Stimulated activated effector memory CD8-positive, alpha-beta T cell treated with anti-CD3 and anti-CD28 coated beads, Interleukin-12 subunit alpha, Interleukin-12 subunit beta, amount 100 ng/mL, for 72 hours (primary cell): ENCODE results near the gene OSTN.
"Not testable (repeated sequence)": the region's sequence is repeated elsewhere in the genome, so short reads cannot be mapped to it uniquely, and the experiment has no call there.

Experiments used
- ATAC-seq: fragments of 150-1000 bp; cut with Tn5 transposase; 2 replicates; pipeline ENCODE4 v1.10.0; 2021
- DNase-seq, 2 donors: peaks; one replicate each; pipeline ENCODE4 v3.0.0; 2021 to 2022; ENCODE audit warnings: low spot score in 2 of 2
- H3K27ac Mint-ChIP-seq: one replicate; pipeline ENCODE4 v1.8.0; 2022; ENCODE audit warnings: mild to moderate bottlenecking, mixed read lengths
- H3K36me3 Mint-ChIP-seq: one replicate; pipeline ENCODE4 v1.8.0; 2022; ENCODE audit warnings: mild to moderate bottlenecking, mixed read lengths
- H3K4me1 Mint-ChIP-seq: one replicate; pipeline ENCODE4 v1.8.0; 2022; ENCODE audit warnings: mixed read lengths
- H3K4me3 Mint-ChIP-seq: one replicate; pipeline ENCODE4 v1.8.0; 2022; ENCODE audit warnings: mild to moderate bottlenecking, mixed read lengths
- H3K9me3 Mint-ChIP-seq: one replicate; pipeline ENCODE4 v1.8.0; 2022; ENCODE audit warnings: mixed read lengths

Gene OSTN

DNA sequence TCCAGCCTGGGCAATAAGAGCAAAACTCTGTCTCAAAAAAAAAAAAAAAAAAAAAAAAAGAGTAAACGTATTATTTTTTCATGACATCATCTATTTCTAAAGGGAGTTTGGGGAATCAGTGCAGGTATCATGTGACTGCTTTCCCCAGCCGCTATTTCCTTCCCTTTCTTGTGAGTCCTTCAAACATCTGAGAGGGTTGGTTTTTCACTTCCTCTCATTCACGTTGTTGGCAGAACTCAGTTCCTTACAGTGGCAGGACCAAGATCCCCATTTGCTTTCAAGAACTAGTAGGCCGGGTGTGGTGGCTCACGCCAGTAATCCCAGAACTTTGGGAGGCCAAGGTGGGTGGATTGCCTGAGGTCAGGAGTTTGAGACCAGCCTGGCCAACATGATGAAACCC is 47.0 kb downstream of the OSTN start:
- not testable (repeated sequence) for H3K4me3 Mint-ChIP-seq, ATAC-seq, DNase-seq

GRCh38 chr3:191246630-191247029 is 47.6 kb downstream of the OSTN start:
- no peaks in the 10 kb centered on the region for H3K9me3 Mint-ChIP-seq
- no peak for ATAC-seq
- no peaks in the 10 kb centered on the region for H3K4me1 Mint-ChIP-seq
- H3K4me3 Mint-ChIP-seq = no peak overlapping the region
- H3K36me3 Mint-ChIP-seq = no peaks in the 10 kb centered on the region
- H3K27ac Mint-ChIP-seq = no peak overlapping the region
- no peak for DNase-seq

More for the DNA sequence above, 47.0 kb downstream of the OSTN start:
- not testable (repeated sequence) for H3K9me3 Mint-ChIP-seq, H3K36me3 Mint-ChIP-seq, H3K4me1 Mint-ChIP-seq, H3K27ac Mint-ChIP-seq

GRCh38 chr3:191253089-191253799 is 54.2 kb downstream of the OSTN start:
- no peak overlapping the region for H3K4me3 Mint-ChIP-seq
- H3K4me1 Mint-ChIP-seq = no peaks in the 10 kb centered on the region
- no peak for DNase-seq
- H3K9me3 Mint-ChIP-seq = no peaks in the 10 kb centered on the region
- no peak for ATAC-seq
- no peaks in the 10 kb centered on the region for H3K36me3 Mint-ChIP-seq
- H3K27ac Mint-ChIP-seq = no peak overlapping the region

DNA sequence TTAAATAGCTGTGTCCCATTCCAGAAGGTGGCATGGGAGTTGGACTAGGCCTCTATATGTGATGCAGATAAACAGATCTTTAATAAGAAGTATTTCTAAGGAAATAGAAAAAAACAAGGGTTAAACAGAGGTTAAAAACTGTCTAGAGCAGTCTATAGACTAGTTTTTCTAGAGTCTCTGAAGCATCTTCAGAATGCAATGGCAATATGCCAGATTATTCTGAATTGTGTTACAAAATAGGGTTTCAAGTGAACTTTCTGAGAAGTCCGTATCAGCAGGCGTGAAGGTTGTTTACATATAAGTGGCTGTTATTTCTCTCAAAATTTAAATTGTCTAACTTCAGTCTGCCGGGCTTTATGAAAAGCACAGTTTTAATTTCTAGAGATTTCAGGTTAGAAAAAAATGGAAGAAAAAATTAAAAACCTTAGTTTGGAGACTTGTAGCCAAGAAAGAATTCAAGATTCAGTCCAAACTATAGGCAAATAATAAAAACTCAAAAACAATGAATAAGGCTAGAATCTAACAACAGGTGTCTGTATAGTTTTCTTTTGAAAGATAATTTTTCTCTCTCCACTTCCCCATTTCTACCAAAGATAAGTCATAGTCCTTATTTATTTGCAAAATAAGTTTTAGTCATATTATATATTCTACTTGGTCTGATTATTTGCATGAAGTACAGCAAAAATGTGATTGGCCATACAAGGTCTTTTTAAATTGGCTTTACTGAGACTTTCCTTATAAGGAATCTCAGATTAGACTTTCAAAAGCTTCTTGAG is 55.2 kb downstream of the OSTN start:
- no peak overlapping the region for H3K4me3 Mint-ChIP-seq

DNA sequence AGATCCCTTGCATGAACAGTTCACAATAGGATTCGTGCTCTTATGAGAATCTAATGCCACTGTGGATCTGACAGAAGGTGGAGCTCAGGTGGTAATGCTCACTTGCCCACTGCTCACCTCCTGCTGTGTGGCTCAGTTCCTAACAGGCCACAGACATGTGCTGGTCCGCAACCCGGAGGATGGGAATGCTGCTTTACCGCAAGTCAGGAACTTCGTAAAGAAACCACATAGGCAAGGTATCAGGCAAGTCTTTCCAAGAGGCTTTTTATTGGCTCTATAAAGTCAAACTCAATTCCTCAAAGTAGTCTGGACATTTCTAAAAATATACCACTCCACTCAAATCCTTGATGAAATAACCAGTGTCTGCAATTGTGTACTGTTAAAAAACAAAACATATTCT is 56.1 kb downstream of the OSTN start:
- Mint-ChIP-seq H3K4me1 (no peaks in the 10 kb centered on the region), H3K4me3 (no peak overlapping the region), H3K36me3 (no peaks in the 10 kb centered on the region), H3K27ac (no peak overlapping the region), H3K9me3 (no peaks in the 10 kb centered on the region)
- no peak for ATAC-seq
- no peak for DNase-seq

More for the DNA sequence above, 55.2 kb downstream of the OSTN start:
- DNase-seq (no peak), ATAC-seq (no peak)
- Mint-ChIP-seq H3K4me1 (no peaks in the 10 kb centered on the region), H3K9me3 (no peaks in the 10 kb centered on the region), H3K27ac (no peak overlapping the region), H3K36me3 (no peaks in the 10 kb centered on the region)

GRCh38 chr3:191256405-191256804 is 57.4 kb downstream of the OSTN start:
- no peak overlapping the region for H3K27ac Mint-ChIP-seq
- no peaks in the 10 kb centered on the region for H3K36me3 Mint-ChIP-seq
- H3K4me1 Mint-ChIP-seq = no peaks in the 10 kb centered on the region

DNA sequence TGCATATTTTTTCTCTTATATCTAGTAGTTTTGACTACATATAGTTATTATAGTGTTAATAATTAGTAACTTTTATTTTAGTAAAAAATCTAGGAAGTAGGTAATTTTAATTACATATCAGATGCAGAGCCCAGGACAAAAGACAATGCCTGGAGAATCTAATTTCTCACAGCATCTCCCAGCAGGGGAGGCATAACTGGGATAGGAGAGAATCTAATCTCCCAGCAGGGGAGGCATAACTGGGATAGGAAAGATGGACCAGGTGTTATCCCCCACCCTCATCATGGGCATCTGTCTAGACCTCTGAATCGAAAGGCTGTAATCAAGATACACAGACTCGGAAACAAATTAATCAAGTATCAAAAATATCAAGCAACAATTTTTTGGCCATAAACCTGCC is 58.2 kb downstream of the OSTN start:
- no peak overlapping the region for H3K27ac Mint-ChIP-seq
- no peaks in the 10 kb centered on the region for H3K36me3 Mint-ChIP-seq
- no peaks in the 10 kb centered on the region for H3K9me3 Mint-ChIP-seq
- no peaks in the 10 kb centered on the region for H3K4me1 Mint-ChIP-seq
- H3K4me3 Mint-ChIP-seq = no peak overlapping the region
- no peak for DNase-seq
- ATAC-seq = no peak

More at GRCh38 chr3:191256405-191256804, 57.4 kb downstream of the OSTN start:
- DNase-seq (no peak), ATAC-seq (no peak)
- no peak overlapping the region for H3K4me3 Mint-ChIP-seq
- no peaks in the 10 kb centered on the region for H3K9me3 Mint-ChIP-seq

DNA sequence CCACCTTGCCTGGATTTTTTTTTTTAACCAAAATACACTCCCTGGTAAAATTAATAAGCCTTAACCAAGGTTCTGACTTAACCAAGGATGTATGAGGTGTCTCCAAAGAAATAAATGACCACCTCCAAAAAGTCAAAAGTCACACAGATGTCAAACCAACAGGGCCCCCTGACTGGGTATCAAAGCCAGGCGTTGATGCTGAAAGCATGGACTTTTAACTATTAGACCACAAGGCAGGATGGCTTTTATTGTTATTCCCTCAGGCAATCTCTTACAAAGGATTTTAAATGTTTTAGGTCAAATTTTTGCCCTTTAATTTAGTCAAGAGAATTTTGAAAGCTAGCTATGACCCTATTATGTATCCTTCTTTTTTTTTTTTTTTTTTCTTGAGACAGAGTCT is 60.4 kb downstream of the OSTN start:
- H3K36me3 Mint-ChIP-seq = no peaks in the 10 kb centered on the region
- no peaks in the 10 kb centered on the region for H3K9me3 Mint-ChIP-seq
- H3K4me3 Mint-ChIP-seq = no peak overlapping the region
- DNase-seq (no peak), ATAC-seq (no peak)
- H3K4me1 Mint-ChIP-seq = no peaks in the 10 kb centered on the region
- H3K27ac Mint-ChIP-seq = no peak overlapping the region

GRCh38 chr3:191260431-191261303 is 61.6 kb downstream of the OSTN start:
- no peak for DNase-seq
- Mint-ChIP-seq H3K27ac (no peak overlapping the region), H3K9me3 (no peaks in the 10 kb centered on the region), H3K36me3 (no peaks in the 10 kb centered on the region), H3K4me3 (no peak overlapping the region), H3K4me1 (no peaks in the 10 kb centered on the region)
- no peak for ATAC-seq

DNA sequence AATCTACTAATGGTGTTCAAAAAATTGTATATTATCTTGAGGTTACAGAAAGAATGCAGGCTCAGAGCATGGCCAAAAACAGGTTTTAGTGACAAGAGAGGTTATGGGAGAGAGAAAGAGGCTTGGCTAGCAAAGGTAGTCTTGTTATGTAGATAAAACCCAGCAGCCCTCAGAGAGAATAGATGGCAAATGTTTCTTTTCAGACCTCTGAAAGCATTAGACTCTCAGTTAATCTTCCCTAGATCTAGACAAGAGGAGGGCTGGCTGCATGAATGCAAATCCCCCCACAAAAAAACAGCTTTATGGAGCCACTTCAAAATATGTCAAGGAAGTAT is 62.2 kb downstream of the OSTN start:
- H3K27ac Mint-ChIP-seq = no peak overlapping the region
- H3K4me3 Mint-ChIP-seq = no peak overlapping the region
- DNase-seq = no peak
- H3K9me3 Mint-ChIP-seq = no peaks in the 10 kb centered on the region
- no peaks in the 10 kb centered on the region for H3K36me3 Mint-ChIP-seq
- no peaks in the 10 kb centered on the region for H3K4me1 Mint-ChIP-seq
- ATAC-seq = no peak

DNA sequence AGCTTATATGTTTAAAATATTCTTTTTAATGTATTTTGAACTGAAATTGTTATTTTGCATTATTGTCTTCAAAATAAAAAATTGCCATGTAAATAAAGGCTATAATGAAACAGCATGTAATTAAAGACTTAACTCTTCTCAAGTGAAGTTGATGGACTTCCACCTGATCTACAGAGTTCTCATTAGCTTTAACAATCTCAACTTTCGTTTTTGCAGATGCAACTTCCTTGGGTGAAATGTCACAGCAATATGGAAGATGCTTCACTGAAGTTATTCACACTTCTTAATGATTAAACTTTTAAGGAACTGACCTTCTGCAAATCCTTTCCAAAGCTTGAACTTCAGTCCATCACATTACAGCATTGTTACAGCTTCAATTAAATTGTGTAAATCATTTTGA is 63.6 kb downstream of the OSTN start:
- H3K4me1 Mint-ChIP-seq = no peaks in the 10 kb centered on the region
- DNase-seq (no peak), ATAC-seq (no peak)
- no peak overlapping the region for H3K27ac Mint-ChIP-seq
- H3K36me3 Mint-ChIP-seq = no peaks in the 10 kb centered on the region
- no peak overlapping the region for H3K4me3 Mint-ChIP-seq
- H3K9me3 Mint-ChIP-seq = peaks cover 3% of the 10 kb centered on the region

- no peaks in the 10 kb centered on the region for H3K36me3 Mint-ChIP-seq
- no peak overlapping the region for H3K4me3 Mint-ChIP-seq
- no peak for DNase-seq
- no peak overlapping the region for H3K27ac Mint-ChIP-seq
- H3K4me1 Mint-ChIP-seq = no peaks in the 10 kb centered on the region
- ATAC-seq = peak; percentile 66
- peaks cover 3% of the 10 kb centered on the region for H3K9me3 Mint-ChIP-seq
Observed at GRCh38 chr3:191263365-191263764, 64.3 kb downstream of the OSTN start.

DNA sequence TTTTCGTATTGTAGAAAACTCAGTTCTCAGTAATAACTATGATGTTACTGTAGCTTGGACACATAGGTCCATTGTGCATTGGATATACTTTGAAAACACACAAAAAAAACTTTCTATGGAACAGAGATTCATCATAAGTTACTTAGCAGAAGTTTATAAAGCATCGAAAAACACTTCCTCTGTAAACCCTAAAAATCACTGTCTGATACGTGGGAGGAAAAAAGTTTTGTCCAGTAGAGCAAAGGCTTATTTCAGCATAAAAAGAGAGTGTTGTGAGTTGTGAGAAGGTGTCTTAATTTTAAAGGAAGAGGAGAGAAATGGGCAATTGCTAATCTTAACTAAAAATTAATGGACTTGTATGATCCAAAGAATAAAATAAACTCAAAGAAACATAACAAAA is 64.8 kb downstream of the OSTN start:
- ATAC-seq = no peak
- Mint-ChIP-seq H3K9me3 (peaks cover 3% of the 10 kb centered on the region), H3K27ac (no peak overlapping the region), H3K36me3 (no peaks in the 10 kb centered on the region), H3K4me1 (no peaks in the 10 kb centered on the region), H3K4me3 (no peak overlapping the region)
- DNase-seq = no peak

DNA sequence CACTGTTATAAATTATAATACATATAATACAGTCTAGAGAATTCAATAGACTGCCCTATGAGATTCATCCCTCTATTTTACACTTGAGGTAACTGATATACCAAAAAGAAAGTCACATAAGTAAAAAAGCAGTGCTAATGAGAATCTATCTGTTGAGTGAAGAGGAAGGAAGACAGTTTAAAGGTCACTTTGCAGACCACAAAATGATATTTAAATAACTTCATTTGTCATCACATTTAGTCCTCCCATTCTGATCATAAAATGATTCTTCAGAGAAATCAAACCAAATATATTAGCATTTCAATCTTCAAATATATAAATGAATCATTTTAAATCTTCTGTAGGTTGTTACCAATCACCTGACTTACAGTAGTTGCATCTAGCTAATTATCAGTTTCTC is 69.7 kb downstream of the OSTN start:
- Mint-ChIP-seq H3K36me3 (no peaks in the 10 kb centered on the region), H3K27ac (no peak overlapping the region), H3K4me3 (no peak overlapping the region), H3K9me3 (peaks cover 9% of the 10 kb centered on the region), H3K4me1 (no peaks in the 10 kb centered on the region)
- ATAC-seq (no peak), DNase-seq (no peak)

DNA sequence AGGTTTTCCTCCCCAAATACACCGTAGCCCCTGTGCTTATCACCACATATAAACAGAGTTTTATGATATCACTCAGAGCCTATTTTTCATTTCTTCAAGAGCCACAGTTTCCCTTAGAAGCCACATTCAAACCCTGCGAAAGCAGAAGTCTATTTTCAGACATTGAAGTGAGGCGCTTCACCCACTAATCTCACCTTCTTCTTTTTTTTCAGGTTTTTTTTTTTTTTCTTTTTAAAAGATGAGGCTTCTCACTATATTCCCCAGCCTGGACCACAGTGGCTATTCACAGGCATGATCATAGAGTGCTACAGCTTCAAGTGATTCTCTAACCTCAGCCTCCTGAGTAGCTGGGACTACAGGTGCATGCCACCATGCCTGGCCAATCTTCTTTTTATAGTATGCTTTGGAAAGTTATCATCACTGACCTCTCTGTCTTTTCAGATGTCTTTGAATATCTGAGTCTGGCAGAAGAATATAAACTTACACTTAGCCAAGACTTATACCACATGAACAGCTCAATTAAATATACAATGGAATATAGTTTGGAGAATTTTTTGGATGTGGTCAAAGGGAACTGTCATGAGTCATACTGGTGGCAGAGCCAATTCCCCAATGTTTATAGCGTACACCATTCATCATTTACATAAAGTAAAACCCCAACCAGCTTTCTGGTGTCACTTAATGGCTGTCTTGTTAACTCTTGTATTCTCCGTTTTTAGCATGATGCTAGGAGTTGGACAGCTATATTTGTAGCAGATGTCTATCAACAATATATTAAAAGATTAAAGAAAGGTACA is 70.4 kb downstream of the OSTN start:
- no peak for DNase-seq
- Mint-ChIP-seq H3K9me3 (peaks cover 9% of the 10 kb centered on the region), H3K36me3 (no peaks in the 10 kb centered on the region), H3K4me1 (no peaks in the 10 kb centered on the region), H3K4me3 (no peak overlapping the region), H3K27ac (no peak overlapping the region)
- no peak for ATAC-seq
